Ovary (tissue), 3 donors: ENCODE measurements around the gene CHD3.

Experiments used
- CTCF ChIP-seq, 3 donors: fragments of 450-650 bp in 2 of 3; fragments of 200-600 bp in 1 of 3; IDR thresholded peaks; one replicate each; pipeline versions ENCODE4 v1.5.1 to v1.8.0; 2016 to 2022; ENCODE audit warnings: antibody characterized with exemption in 3 of 3, mild to moderate bottlenecking in 1 of 3
- POLR2A ChIP-seq: fragments of 450-650 bp; IDR thresholded peaks from one replicate; pipeline ENCODE4 v1.6.1; 2017; ENCODE audit warnings: antibody characterized with exemption, mild to moderate bottlenecking, moderate library complexity
- donor health status: DM: no; HTN: no; CAD: no.

- TF ChIP-seq CTCF (IDR thresholded peaks at IDR 0.05), result no peak
- TF ChIP-seq POLR2A, result no peak
Observed at GRCh38 chr17:7888184-7888920, at the start of gene CHD3.
